Measurements from ENCODE around the gene LOXHD1. TPM values are rescaled to one million over a fixed set of nuclear protein-coding genes. Genes with fewer than 3 reads are reported as not detected.

LOXHD1 gene, protein sequence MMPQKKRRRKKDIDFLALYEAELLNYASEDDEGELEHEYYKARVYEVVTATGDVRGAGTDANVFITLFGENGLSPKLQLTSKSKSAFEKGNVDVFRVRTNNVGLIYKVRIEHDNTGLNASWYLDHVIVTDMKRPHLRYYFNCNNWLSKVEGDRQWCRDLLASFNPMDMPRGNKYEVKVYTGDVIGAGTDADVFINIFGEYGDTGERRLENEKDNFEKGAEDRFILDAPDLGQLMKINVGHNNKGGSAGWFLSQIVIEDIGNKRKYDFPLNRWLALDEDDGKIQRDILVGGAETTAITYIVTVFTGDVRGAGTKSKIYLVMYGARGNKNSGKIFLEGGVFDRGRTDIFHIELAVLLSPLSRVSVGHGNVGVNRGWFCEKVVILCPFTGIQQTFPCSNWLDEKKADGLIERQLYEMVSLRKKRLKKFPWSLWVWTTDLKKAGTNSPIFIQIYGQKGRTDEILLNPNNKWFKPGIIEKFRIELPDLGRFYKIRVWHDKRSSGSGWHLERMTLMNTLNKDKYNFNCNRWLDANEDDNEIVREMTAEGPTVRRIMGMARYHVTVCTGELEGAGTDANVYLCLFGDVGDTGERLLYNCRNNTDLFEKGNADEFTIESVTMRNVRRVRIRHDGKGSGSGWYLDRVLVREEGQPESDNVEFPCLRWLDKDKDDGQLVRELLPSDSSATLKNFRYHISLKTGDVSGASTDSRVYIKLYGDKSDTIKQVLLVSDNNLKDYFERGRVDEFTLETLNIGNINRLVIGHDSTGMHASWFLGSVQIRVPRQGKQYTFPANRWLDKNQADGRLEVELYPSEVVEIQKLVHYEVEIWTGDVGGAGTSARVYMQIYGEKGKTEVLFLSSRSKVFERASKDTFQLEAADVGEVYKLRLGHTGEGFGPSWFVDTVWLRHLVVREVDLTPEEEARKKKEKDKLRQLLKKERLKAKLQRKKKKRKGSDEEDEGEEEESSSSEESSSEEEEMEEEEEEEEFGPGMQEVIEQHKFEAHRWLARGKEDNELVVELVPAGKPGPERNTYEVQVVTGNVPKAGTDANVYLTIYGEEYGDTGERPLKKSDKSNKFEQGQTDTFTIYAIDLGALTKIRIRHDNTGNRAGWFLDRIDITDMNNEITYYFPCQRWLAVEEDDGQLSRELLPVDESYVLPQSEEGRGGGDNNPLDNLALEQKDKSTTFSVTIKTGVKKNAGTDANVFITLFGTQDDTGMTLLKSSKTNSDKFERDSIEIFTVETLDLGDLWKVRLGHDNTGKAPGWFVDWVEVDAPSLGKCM (N-terminal part only)
- 1 to 10 TPM in 1 of 3 donors, under 1 TPM in 2; 0.59 to 1.6 (median 0.80) TPM for total RNA-seq

DNA sequence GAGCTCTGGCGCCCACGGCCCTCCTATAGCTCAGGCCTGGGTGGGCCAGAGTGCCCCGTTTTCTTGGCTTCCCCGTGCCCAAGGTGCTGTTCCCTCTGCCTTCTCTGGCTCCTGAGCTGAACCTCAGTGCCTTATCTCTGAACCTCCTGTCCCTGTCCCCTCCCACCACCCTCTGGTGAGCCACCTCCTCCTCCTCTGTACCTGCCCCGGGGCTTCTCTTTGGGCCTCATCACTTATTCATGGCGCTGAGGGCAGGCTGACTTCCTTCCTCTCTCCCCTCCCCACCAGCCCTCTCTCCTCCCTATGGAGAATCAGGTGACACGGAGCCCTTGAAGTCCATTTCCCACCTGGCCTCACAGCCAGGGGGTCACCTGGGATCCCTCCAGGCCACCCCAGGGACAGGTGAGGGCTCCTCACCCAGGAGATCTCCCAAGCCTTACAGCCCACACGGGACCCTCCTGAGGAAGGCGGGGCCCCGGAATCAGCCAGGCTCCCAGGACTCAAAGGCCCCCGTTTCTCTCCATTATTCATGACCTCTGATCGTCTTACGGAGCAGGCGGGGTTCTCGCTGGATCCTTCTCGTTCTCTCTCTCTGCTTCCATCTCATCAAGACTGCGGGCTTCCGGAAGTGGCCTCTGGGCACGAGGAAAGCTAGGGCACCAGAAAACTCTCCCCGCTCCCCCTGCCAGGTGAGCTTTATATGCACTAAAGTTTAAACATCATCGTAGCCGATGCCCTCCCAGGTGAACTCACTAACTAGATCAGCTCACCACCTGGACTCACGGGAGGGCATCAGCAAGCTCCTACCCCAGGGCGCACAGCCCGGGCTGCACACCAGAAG lies at the start of gene LOXHD1:
Gene LOXHD1, minus strand, starts transcription at position 106 of the 841 bp plus-strand sequence. CDS start 187 bp downstream, outside the sequence.
- Histone ChIP-seq H3K4me1 (no peaks in the 10 kb centered on the region), H3K9me3 (no peaks in the 10 kb centered on the region), H3K27ac (no peak within 1 kb of the TSS), H3K27me3 (peaks cover 0 to 7% of the 10 kb centered on the region in 2 donors), H3K4me3 (no peak within 1 kb of the TSS), H3K36me3 (no peaks in the 10 kb centered on the region)
- DNase-seq (ENCODE audit: low spot score in 2 of 2) = no peak
- TF ChIP-seq POLR2AphosphoS5 (IDR thresholded peaks at IDR 0.05) (no peak), POLR2A (IDR thresholded peaks at IDR 0.05) (no peak)
- TF ChIP-seq, protein P1, sequence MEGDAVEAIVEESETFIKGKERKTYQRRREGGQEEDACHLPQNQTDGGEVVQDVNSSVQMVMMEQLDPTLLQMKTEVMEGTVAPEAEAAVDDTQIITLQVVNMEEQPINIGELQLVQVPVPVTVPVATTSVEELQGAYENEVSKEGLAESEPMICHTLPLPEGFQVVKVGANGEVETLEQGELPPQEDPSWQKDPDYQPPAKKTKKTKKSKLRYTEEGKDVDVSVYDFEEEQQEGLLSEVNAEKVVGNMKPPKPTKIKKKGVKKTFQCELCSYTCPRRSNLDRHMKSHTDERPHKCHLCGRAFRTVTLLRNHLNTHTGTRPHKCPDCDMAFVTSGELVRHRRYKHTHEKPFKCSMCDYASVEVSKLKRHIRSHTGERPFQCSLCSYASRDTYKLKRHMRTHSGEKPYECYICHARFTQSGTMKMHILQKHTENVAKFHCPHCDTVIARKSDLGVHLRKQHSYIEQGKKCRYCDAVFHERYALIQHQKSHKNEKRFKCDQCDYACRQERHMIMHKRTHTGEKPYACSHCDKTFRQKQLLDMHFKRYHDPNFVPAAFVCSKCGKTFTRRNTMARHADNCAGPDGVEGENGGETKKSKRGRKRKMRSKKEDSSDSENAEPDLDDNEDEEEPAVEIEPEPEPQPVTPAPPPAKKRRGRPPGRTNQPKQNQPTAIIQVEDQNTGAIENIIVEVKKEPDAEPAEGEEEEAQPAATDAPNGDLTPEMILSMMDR (IDR thresholded peaks at IDR 0.05) = no peak
- intact Hi-C loops (cut with DNase I; ENCODE audit: low total_unique reads) = no loop called here

DNA sequence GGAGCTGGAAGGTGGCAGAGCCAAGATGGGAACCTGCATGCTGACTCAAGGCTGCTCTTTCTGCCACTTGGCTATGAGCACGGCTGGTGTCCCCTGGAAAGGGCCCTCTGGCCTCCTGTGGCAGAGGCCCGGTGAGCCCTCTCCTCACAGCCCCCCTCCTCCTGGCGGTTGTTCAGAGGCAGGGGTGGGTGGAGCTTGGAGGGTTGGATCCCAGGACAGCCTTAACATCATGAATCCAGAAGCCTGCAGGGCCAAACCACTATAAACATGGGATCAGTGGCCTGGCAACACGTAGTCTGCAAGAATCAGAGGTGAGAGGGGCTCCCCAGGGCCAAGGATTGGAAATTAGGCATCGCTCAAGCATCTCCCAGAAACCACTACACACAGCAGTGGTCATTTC lies 48.5 kb upstream of the LOXHD1 start:
- no peaks in the 10 kb centered on the region for H3K9me3 ChIP-seq
- no peak for DNase-seq (ENCODE audit: low spot score in 2 of 2)
- TF ChIP-seq, protein P1 (IDR thresholded peaks at IDR 0.05) = no peak
- no peak for TF ChIP-seq POLR2AphosphoS5 (IDR thresholded peaks at IDR 0.05)
- TF ChIP-seq POLR2A (IDR thresholded peaks at IDR 0.05) = no peak
- no peaks in the 10 kb centered on the region for H3K4me1 ChIP-seq
- H3K36me3 ChIP-seq = no peaks in the 10 kb centered on the region
- H3K27ac ChIP-seq = no peak overlapping the region
- H3K4me3 ChIP-seq = no peak overlapping the region
- intact Hi-C loops (cut with DNase I; ENCODE audit: low total_unique reads) = no loop called here
- H3K27me3 ChIP-seq = no peaks in the 10 kb centered on the region

DNA sequence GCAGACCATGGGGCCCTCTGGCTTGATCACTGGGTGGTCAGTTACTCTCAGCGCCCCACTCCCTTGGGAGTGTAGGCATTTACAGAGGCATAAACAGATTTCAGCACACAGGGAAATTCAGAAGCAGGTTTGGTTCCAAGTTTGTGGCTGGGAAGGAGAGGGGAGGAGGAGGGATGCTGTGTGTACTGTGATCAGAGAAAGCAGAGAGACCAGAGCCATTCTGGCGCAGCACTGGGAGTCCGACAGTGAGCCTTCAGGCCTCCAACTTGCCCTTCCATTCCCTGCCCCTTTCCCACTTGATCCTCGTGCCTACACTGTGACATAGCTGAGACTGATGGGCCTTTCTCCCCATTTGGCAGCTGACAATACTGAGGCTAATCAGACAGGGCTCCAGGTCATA lies 47.8 kb upstream of the LOXHD1 start:
- intact Hi-C loops (cut with DNase I; ENCODE audit: low total_unique reads) = no loop called here
- Histone ChIP-seq H3K4me1 (no peaks in the 10 kb centered on the region), H3K9me3 (no peaks in the 10 kb centered on the region), H3K27me3 (no peaks in the 10 kb centered on the region), H3K4me3 (no peak overlapping the region), H3K36me3 (no peaks in the 10 kb centered on the region), H3K27ac (no peak overlapping the region)
- no peak for TF ChIP-seq POLR2AphosphoS5 (IDR thresholded peaks at IDR 0.05)
- no peak for TF ChIP-seq POLR2A (IDR thresholded peaks at IDR 0.05)
- TF ChIP-seq, protein P1 (IDR thresholded peaks at IDR 0.05) = no peak
- DNase-seq (ENCODE audit: low spot score in 2 of 2) = no peak

DNA sequence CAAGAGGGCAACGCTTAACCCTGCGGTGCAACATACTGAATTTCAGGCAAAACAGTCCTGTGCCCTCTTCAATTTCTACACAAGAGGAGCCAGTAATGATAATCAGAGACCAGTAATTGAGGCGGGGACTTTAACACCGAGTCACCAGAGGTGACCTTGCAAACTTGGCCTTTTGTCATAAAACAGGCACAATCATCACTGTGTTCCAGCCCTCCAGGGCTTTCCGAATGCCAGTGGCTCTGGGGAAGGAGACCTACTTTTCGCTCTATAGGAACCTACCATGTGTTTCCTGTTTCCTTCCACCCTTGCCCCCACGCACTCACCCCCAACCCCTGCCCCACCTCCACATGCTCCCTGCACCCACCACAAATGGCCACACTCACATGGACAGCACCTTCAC lies 47.2 kb upstream of the LOXHD1 start:
- no peak overlapping the region for H3K27ac ChIP-seq
- no peaks in the 10 kb centered on the region for H3K4me1 ChIP-seq
- no peak for DNase-seq (ENCODE audit: low spot score in 2 of 2)
- H3K4me3 ChIP-seq = no peak overlapping the region
- intact Hi-C loops (cut with DNase I; ENCODE audit: low total_unique reads) = no loop called here
- H3K36me3 ChIP-seq = no peaks in the 10 kb centered on the region
- no peaks in the 10 kb centered on the region for H3K9me3 ChIP-seq
- H3K27me3 ChIP-seq = no peaks in the 10 kb centered on the region
- TF ChIP-seq, protein P1 (IDR thresholded peaks at IDR 0.05) = no peak
